22Rv1 (cell line): ENCODE results near the gene GALNT17.

Experiments
- H3K27ac ChIP-seq: fragments of 450-650 bp; 2 replicates; pipeline ENCODE4 v1.5.1; 2017
- CTCF ChIP-seq: fragments of 450-650 bp; IDR thresholded peaks from 2 replicates; pipeline ENCODE4 v1.5.1; 2017; ENCODE audit warnings: mild to moderate bottlenecking
- ZFX ChIP-seq: fragments of 450-650 bp; IDR thresholded peaks from 2 replicates; pipeline ENCODE4 v1.6.1; 2017; ENCODE audit warnings: antibody characterized with exemption, borderline replicate concordance

GALNT17 gene

DNA sequence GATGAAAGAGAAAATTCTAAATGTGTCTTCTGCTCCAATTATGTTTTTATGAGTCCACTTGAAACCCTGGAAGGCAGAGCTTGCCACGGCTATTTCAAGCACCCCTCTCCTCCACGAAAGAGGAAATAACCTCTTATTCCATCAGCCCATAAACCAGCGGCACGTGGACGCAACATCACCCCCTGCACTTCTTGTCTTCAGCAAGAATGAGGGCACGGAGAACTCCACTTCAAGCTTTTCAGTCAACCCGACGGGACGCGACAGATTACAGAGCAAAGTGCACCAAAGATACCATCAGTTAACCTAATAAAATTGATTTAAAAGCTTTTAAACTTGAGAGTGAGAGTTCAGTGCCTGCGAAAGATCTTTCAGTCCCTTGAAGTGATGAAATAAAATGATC is 406.3 kb downstream of the GALNT17 start:
- no peak for TF ChIP-seq ZFX
- TF ChIP-seq CTCF: no peak
- no peak overlapping the region for H3K27ac ChIP-seq

GRCh38 chr7:71539615-71540014 is 407.7 kb downstream of the GALNT17 start:
- TF ChIP-seq ZFX (no peak), CTCF (no peak)
- H3K27ac ChIP-seq: no peak overlapping the region

DNA sequence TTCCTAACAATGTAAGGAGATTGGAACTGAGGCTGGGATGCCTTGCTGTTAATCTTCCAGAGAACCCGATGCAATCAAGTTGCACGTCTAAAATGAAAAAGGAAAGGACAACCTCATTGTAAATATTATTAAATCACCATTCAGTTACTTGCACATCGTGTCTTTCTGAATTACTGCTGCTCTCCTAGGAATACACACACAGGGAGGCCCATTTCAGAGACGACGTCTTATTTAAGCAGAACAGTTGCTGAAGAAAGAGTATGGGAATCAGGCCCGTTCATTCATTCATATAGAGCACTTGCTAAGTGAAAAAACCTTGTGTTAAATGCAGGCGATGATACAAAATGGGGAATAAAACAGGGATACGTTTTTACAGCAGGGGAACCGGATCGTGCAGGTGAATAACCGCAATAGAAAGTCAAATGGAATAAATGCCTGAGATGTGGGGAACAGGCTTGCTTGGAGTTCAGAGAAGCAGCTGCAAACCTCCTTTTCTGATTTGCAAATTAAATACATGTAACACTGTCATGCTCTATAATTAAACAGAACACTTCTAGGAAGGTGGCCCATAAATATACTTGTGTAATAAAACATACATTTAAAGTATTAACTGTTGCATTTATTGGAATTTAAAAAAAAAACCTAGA is 409.9 kb downstream of the GALNT17 start:
- no peak for TF ChIP-seq CTCF
- no peak for TF ChIP-seq ZFX

GRCh38 chr7:71543396-71543795 is 411.5 kb downstream of the GALNT17 start:
- TF ChIP-seq ZFX (no peak), CTCF (no peak)
- H3K27ac ChIP-seq: no peak overlapping the region

More for the DNA sequence above, 409.9 kb downstream of the GALNT17 start:
- H3K27ac ChIP-seq: no peak overlapping the region

DNA sequence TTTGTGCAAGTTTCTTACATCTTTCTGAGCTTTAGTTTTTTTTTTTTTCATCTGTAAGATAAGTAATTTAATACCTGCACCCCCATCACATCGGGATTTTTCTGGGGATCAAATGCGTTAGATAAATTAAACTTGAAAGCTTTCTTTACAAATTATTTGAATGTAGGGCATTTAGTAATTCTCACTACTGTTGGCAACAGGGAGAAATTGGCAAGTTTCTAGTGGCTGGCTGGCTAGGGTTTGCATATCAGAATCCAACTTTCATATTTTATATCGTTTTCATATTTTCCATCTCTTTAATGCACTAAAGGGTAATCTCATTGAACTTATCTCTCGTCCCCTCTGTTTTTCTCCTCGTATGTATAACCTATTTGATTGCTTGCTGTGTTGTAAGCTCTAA is 412.9 kb downstream of the GALNT17 start:
- no peak overlapping the region for H3K27ac ChIP-seq
- TF ChIP-seq ZFX: no peak
- TF ChIP-seq CTCF: no peak

- H3K27ac ChIP-seq: no peak overlapping the region
Observed at GRCh38 chr7:71547426-71547825, 415.5 kb downstream of the GALNT17 start.

DNA sequence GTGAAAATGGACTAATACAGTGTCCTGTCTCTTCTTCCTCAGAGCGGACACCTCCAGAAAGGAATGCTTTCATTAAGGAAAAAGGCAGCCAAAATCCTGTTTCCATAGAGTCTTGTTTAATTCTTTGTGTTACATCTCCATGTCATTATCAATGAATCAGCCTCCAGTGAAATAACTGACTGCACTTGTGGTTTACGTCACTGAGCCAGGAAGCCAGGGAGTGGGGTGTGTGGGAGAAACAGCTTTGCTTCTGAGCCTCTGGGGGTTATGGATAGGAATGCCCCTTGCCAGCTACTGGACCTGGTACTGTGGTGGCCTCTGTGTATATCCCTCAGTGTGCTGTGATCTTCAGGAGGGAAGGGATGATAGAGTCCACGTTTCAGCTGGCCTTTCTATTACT is 416.8 kb downstream of the GALNT17 start:
- TF ChIP-seq ZFX (no peak), CTCF (no peak)
- H3K27ac ChIP-seq: no peak overlapping the region

More at GRCh38 chr7:71547426-71547825, 415.5 kb downstream of the GALNT17 start:
- no peak for TF ChIP-seq ZFX
- TF ChIP-seq CTCF: no peak
